Superior temporal gyrus (tissue), 1 donor: ENCODE results near the gene PXN.
A peak's percentile ranks its signal among the peaks of the same experiment; 100 is the strongest.
"Not testable (repeated sequence)": the region's sequence is repeated elsewhere in the genome, so short reads cannot be mapped to it uniquely, and the experiment has no call there.

Experiments
- DNase-seq: peaks from one replicate; pipeline ENCODE4 v3.0.0-alpha.2; 2016; ENCODE audit errors: extremely low spot score

Gene PXN

DNA sequence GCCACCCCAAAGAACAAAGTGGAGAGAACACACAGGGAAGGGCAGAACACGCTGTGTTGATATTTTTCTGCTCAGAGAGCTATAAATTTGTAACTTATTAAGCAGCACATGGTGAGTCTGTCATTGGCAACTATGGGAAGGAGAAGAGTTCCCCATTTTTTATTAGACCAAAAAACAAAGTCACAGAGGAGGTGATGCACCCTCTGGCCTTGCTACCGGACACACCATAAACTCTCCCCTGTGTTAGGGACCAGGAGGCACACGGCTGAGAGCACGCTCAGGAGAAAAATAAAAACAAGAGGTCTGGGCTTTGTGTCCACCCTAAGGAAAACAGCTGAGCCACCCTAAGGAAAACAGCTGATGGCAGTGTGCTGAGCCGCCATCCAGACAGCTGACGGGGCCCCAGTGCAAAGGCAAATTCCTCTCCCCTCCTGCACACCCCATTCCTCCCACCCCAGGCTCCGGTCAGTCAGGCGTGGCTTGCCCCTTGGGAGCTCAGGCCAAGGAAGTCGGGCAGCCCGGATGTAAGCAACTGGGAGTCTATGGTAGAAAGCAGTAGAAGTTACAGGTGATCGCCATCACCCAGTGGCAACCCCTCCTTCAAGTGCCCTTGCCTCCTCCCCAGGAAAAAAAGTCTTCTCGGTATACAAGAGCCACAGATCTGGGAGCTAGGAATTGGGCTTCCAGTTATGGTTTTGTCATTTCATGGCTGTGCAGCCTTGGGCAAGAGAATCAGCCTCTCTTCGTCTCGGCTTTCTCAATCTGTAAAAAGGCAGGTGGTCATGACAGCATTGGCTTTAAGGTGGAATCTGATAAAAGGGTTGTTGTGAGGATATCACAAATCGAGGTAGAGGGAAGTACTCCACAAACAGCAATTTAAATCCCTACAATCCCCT, 2.4 kb downstream of the PXN start:
- no peak for DNase-seq

DNA sequence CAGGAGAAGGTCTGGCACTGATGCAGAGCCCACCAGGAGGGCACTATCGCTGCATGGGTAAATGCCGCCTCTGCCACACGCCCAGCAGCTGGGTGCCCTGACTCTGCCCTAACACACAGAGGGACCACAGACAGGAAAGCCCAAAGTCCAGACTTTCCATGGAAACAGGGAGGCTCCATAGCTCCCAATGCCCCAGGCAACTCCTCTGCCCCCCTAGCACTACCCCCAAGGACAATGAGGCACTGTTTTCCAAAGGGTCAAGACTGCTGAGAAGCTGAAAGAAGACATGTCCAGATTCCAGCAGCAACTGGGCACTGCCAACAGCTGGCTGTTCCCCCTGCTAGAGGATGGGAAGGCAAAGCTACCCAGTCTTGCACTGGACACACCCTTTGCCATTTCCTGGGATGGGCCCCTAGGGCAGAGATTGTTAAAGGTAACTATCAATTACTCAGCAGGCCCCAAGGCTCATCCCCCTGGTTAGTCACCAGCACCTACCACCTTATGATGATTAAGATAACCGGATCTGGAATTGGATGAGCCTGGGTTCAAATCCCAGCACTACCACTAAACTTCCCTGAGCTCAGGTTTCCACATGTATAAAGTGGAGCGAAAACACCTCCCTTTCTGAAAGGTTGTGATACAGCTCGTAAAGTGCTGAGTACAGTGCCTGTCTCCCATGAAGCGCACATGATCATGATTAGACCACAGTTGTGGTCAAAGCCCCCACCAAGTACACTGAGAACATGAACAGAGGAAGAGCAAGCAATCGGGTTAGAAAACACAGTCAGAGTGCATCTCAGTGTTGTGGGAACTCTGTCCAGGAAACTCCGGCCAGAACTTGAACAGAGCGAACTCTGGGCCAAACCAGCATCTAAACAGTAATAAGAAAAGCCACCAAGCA, 3.3 kb downstream of the PXN start:
- DNase-seq = peak; percentile 38

DNA sequence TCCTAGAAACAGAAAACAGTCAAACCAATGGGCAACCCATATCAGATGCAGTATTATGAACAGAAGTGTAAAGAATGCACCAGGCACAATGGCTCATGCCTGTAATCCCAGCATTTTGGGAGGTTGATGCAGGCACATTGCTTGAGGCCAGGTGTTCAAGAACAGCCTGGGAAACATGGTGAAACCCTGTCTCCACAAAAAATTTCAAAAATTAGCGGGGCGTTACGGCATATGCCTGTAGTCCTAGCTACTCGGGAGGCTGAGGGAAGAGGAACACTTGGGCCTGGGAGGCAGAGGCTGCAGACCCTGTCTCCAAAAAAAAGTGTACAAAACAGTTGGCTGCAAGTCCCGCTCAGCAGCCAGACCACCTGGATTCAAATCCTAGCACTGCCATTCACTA, 4.9 kb downstream of the PXN start:
- no peak for DNase-seq

DNA sequence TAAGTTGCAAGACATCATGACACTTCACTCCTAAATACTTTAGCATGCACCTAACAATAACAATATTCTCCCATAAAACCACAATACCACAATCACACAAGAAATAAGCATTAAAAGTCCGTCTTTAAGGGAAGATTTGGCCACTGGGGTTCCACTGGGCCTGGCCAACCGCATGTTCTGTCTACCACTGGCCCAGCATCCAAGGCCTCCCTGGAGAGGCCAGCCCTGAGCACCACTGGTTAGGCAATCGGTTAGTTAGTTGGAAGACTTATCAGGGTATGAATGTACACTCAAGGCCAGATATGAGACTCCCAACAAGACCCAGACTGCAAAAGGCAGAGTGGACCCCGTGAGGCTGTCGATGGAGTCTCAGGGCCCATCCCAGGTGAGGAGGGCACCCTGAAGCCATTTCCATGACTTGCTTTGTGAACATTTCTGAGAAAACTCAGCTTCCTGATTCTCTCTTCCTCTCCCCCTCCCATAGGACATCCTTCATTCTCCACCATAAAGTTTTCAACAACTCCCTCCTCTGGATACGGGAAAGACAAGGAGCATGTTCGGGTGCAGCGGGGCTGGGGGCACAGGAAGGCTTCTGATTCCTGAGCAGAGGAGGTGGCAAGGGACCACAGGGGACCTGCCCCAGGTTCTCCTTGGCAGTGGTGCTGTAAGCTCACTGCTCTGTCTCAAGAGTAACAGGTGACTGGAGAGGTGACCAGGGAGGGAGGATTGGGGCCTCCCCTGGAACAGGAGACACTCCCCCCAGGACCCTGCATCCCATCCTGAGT, 5.9 kb downstream of the PXN start:
- DNase-seq = no peak

DNA sequence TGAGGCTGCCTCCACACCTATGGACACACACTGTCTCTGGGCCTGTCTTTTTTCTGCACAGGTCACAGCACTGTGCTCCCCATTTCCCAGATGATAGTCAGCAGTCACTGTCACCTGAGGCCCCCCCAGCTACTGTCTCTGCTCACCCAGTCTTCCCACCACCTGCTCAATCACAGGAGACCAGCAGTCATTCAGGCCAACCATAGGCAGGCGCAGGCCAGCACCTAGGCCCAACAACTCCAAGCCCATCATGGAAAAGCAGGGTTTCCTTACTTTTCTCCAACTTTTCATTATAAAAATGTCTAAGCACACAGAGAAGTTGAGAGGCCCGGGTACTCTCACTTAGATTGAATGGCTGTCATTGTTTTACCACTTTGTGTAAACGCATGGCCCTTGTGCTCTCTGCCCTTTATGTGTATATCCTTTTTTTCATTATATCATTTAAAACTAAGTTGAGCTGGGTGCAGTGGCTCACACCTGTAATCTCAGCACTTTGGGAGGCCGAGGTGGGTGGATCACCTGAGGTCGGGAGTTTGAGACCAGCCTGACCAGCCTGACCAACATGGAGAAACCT, 7.1 kb downstream of the PXN start:
- no peak for DNase-seq

DNA sequence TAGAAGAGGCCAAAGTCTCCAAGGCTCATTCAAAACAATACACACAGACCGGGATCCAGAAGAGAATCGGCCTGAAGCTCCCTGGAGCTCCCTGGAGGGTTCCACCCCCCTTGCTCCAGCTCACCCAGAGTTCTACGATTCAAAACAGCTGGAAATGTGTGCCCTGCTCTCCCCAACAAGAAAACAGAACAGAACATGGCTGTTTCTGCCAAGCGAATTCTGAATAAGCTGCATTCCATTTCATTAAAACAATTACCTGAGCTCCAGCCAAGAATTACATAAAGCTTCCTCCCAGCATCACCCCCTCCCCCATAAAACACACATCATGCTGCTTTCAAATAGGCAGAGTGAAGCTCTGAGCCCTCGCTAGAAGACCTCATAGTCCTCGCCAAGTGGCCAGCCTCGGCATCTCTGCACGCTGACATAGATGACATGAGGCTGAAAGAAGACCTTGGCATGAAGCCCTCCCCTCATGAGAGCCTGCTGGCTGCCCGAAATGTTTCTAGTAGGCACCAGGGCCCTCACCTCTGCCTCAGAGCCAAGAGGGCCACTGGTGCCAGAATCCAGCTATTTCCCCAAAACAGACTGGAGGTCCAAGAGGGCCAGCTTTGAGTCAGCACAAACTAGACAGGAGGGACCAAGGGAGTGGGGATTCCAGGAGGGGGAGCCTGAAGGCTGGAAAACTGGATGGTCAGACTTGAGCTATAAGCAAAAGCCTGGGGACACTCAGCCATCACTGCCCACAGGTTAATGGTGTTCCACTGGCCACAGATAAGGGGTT, 8.3 kb downstream of the PXN start:
- DNase-seq = peak; percentile 68

DNA sequence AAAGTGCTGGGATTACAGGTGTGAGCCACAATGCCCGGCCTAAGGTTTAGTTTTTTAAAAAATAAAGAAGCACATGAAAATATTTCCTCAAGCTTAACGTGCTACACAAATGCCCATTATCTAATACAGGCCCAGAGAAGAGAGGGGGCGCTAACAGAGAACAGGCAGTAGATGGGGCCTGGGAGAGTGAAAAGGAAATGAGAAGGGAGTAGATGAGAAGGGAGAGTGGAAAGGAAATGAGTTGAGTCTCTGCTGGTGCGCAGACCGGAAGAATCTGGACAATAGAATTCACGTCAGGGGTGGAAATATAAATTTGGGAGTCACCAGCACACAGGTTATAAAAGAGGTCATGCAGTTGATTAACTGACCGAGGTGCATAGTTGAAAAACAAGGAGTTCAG, 10.7 kb downstream of the PXN start:
- DNase-seq = no peak

DNA sequence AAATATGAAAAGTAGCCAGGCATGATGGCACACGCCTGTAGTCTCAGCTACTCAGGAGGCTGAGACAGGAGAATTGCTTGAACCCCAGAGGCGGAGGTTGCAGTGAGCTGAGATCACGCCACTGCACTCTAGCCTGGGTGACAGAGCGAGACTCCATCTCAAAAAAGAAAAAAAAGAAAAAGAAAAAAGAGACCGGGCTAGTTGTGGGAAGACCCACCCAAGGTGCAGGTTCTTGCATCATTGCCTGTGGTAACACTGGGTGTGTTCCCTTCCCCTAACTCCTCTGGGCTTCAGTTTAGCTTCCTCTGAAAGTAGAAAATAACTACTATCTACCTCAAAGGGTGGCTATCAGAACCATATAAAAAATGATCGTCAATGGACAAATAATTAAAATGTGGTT, 12.2 kb downstream of the PXN start:
- DNase-seq = not testable (repeated sequence)

DNA sequence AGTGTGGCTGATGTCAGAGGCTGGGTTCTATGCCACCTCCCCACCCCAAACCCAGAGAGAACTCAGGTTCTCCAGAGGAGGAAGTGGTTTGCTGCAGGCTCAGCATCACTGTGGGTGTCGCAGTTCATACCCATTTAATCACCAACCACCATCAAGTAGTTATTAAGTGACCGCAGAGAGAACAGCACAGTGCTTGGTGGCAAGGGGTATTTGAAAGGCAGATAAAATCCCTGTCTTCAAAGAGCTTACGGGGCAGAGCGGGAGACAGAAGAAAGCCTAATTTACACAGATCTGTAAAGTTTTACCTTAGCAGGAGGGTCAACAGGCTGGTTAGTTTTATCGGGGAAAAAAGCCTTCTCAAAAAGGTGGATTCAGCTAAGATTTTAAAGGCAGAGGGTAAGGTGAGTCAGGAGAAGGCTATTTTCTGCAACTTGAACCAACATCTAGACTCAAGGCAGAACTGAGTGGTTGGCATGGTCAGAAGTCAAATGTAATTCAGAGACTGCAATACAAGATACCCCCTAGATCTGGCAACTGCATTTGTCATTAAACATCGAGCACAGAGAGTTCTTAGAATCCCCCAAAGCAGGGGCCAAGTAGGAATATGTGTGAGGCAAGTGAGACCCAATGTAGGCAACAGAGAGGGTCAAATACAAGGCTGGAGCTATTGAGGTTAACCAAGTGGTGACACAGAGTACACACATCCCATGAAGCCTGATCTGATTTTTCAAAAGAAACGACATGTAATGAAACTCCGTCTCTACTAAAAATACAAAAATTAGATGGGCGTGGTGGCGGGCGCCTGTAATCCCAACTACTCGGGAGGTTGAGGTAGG, 13.2 kb downstream of the PXN start:
- no peak for DNase-seq

DNA sequence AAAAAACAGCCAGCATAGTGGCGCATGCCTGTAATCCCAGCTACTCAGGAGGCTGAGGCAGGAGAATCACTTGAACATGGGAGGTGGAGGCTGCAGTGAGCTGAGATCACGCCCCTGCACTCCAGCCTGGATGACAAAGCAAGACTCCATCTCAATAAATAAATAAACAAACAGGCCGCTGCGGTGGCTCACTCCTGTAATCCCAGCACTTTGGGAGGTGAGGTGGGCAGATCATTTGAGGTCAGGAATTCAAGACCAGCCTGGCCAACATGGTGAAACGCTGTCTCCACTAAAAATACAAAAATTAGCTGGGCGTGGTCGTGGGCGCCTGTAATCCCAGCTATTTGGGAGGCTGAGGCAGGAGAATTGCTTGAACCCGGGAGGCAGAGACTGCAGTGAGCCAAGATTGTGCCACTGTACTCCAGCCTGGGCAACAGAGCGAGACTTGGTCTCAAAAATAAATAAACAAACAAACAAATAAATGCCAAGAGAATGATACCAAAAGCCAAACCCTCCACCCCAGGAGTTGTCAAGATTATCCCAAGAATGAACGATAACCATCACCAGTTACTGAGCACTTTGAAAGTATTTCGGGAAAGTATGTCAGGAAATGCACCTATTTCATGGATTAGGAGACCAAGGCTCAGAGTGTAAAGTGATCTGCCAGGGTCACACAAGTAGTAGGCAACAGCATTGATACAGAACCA, 14.0 kb downstream of the PXN start:
- DNase-seq = not testable (repeated sequence)

DNA sequence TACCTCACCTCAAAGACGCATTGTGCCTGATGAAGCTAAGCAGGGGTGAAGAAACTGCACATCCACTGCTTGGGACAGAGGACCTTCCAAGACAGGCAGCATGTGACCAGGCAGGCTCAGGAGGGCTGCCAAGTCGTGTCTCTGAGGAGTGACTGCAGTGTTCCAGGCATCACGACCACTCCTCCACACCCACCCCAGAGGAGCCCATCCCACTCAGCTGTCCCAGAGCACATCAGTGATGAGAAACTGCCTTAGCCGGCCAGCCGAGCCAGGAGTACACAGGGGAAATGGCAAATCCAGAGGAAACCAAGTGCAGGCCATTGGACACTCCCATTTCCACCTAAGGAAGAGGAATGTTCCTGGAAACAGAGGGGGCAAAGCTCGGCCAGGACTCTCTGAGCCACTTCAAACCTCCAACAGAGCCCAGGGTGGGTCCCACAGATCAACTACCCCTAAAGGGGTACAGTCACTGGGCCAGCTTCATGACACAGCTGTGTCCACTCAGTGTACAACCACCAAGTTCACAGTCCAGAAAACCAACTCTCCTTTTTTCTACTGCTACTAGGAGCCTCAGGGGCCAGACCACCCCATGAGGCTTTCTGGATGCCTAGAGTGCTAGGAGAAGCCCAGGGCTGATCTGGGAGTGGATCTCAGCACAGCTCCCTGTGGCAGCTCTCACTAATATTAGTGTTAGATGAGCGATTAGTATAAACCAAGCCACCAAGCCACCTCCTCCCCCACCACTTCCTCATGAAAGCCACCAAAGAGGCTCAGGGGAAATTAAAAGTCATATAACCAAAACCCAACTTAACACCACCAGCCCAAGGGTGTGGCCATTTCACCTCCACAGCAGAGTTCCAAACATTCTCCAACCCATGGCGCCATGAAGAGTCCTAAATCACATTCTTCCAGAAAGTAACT, 15.4 kb downstream of the PXN start:
- DNase-seq = no peak

DNA sequence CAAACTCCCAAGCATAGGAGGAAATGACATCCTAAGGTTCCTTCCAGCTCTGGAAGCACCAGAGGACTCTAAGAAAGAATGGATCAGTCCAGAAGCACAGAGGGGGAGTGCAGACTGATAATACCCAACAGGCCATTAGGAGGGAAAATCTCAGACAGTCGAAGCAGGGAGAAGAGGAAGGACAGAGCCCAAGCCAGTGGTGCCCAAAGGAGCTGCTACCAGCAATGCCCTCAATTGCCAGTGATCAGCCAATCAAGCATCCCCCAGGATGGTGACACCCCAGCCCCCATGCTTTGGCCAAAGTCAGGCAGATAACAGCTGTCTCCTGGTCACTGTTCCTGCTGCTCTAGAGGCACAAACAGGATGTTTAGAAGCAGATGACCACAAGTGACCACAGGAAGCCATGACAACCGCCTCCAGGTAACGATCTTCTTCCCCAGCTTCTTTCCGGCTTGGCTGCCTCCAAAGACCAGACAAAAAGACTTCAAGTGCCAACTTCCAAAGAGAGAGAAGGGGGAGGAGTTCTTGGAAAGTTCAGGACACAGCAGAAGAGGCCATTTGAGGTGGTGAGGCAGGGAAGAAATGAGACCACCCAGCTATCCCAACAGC, 16.2 kb downstream of the PXN start:
- no peak for DNase-seq

DNA sequence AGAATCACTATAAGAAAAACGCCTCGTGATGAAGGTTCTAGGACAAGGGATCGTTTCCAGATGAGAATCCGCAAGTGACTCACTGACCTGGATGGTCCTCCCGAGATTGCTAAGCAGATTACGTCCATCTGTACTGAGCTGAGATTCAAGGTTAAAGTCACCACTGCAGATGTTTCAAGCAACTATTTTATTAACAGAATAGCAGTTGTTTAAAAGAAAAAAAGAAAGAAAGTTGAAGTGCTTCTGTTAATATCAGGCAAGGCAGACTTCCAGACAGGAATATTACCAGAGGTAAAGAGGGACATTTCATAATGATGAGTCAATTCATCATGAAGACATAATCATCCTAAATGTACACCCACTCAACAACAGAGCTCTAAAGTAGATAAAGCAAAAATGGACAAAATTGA, 17.9 kb downstream of the PXN start:
- DNase-seq = no peak

DNA sequence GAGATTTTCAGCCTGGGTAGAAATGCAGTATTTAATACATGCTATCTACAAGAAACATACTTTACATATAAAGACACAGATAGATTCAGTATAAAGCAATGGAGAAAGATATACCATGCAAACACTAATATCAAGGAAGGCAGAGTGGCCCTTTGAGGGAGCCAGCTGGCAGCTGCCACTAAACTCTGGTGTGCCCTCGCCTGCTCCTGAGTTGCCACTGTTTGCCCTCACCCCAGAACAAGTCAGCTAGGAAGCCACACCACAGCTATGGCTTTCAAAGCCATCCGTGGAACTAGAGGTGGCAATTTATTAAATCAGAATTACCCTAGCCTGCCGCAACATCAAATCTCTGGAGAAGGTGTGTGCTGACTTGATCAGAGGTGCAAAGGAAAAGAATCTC, 18.3 kb downstream of the PXN start:
- no peak for DNase-seq

DNA sequence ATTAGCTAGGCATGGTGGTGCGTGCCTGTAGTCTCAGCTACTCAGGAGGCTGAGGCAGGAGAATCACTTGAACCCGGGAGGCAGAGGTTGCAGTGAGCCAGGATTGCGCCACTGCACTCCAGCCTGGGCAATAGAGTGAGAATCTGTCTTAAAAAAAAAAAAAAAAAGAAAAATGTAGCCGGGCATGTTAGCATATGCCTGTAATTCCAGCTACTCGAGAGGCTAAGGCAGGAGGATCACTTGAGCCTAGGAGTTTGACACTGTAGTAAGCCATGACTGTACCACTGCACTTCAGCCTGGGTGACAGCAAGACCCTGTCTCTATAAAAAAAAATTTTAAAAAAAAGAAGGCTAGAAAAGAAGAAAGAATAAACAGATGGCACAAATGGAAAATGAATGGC, 18.8 kb downstream of the PXN start:
- not testable (repeated sequence) for DNase-seq

DNA sequence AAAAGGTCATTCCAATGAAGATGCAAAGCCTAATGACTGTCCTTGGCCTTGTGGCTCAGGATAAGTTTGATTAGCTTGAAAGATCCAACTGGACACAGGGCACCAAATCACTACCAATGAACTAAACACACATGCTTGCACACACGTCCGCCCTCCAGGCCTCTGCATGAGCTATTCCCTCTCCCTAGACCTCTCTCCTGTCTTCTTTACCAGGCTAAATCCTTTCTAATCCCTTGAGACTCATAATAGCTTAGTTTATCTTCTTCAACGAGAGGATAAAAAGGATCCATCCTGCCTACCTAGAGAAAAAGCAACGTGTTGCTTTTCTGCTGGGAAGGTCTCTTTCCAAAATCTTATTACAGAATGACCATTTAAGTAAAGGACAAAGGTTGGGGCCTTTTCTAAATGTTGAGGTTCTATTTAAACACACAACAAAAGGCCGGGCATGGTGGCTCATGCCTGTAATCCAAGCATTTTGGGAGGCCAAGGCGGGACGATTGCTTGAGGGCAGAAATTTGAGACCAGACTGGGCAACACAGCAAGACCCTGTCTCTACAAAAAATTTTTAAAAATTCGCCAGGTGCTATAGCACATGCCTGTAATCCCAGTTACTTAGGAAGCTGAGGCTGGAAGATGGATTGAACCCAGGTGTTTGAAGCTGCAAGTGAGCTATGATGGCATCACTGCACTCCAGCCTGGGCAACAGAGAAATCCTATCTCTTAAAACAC, 22.4 kb downstream of the PXN start:
- DNase-seq = no peak

DNA sequence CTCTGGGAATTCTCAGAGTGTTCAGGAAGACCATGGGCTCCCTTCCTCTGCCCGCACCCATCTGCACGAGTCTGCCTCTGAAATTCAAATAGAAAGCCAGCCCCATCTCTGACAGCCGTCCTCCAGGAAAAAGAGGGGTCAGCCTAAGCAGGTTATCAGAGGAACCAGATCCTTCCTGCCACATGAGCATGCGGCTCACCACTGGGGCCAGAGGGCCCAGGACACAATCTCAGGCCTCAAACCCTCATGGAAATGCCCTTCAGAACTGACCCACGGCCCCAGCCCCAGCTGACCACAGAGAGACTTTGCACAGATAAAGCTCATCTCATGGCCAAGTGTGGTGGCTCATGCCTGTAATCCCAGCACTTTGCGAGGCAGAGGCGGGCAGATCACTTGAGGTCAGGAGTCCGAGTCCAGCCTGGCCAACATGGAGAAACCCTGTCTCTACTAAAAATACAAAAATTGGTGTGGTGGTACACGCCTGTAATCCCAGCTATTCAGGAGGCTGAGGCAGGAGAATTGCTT, 23.2 kb downstream of the PXN start:
- DNase-seq = no peak
